K562 (cell line): ENCODE measurements around the gene SLC7A14. TPM values are rescaled to one million over a fixed set of nuclear protein-coding genes. Genes with fewer than 3 reads are reported as not detected.

Experiments
- ASH1L ChIP-seq: fragments of 450-650 bp; IDR thresholded peaks from 2 replicates; pipeline ENCODE4 v1.6.1; 2018; ENCODE audit warnings: borderline replicate concordance, mild to moderate bottlenecking, low read depth; ENCODE audit not compliant: partially characterized antibody
- CCAR2 ChIP-seq: fragments of 200-400 bp; formaldehyde crosslinking; IDR thresholded peaks from 2 replicates; pipeline ENCODE4 v1.6.1; 2017; ENCODE audit warnings: mild to moderate bottlenecking, low read depth, low read length
- MBD2 ChIP-seq: sonication (generic); IDR thresholded peaks from 2 replicates; pipeline ENCODE4 v1.6.1; 2016; ENCODE audit warnings: low read depth, borderline replicate concordance
- RBBP5 ChIP-seq: fragments of 200-600 bp; sonication (generic); IDR thresholded peaks from 2 replicates; pipeline ENCODE4 v1.6.1; 2012; ENCODE audit warnings: borderline replicate concordance, mild to moderate bottlenecking, low read length, control low read depth, inconsistent platforms; ENCODE audit not compliant: insufficient read depth, poor library complexity, severe bottlenecking
- TFE3 ChIP-seq: fragments of 450-650 bp; formaldehyde crosslinking; IDR thresholded peaks from 2 replicates; pipeline ENCODE4 v1.4.0; 2020; ENCODE audit warnings: mild to moderate bottlenecking, mixed read lengths
- USF2 ChIP-seq: sonication (generic); formaldehyde crosslinking; IDR thresholded peaks from 2 replicates; pipeline ENCODE4 v1.5.0; 2020; ENCODE audit warnings: missing genetic modification reagents
- ZNF347 ChIP-seq: fragments of 450-650 bp; formaldehyde crosslinking; IDR thresholded peaks from 2 replicates; pipeline ENCODE4 v1.4.0; 2020; ENCODE audit warnings: low read depth, mild to moderate bottlenecking, moderate library complexity
- ZNF407 ChIP-seq: fragments of 450-650 bp; IDR thresholded peaks from 2 replicates; pipeline ENCODE4 v1.6.1; 2016; ENCODE audit warnings: low read depth
- polyA plus RNA-seq, 8 experiments: library from polyadenylated mRNA; depleted of rRNA in 4 of 8; stranded (reverse) in 5 of 8; unstranded in 3 of 8; fragments of >200 nt; fragmentation: Nextera tagmentation in 2 of 8; fragmentation: Illumina TruSeq in 1 of 8; extraction: Ambion mirVana in 2 of 8; extraction: Trizol in 1 of 8; gene quantifications; 2 replicates each; pipeline versions ENCODE4 v1.2.1 to v1.2.3, GENCODE V29; 2011 to 2014; ENCODE audit warnings: inconsistent platforms in 1 of 8, missing spikeins in 1 of 8
- total RNA-seq, 7 experiments: library from RNA; depleted of rRNA in 6 of 7; stranded (reverse); fragments of >200 nt in 6 of 7; fragmentation: Illumina TruSeq in 2 of 7; extraction: Trizol in 2 of 7; gene quantifications; 2 replicates each; pipeline versions ENCODE4 v1.2.1 to v1.2.3, GENCODE V29; 2011 to 2021; ENCODE audit warnings: low replicate concordance in 1 of 7
- TF ChIP-seq, protein P1 (sequence below): sonication (generic); formaldehyde crosslinking; IDR thresholded peaks from 2 replicates; pipeline ENCODE4 v1.8.0; 2022; ENCODE audit warnings: mild to moderate bottlenecking, missing genetic modification reagents, borderline replicate concordance
- TF ChIP-seq, protein P2 (sequence below): fragments of 450-650 bp; IDR thresholded peaks from 2 replicates; pipeline ENCODE4 v1.6.1; 2017; ENCODE audit warnings: mild to moderate bottlenecking, moderate library complexity

Gene SLC7A14
- total and polyA plus RNA-seq, 9 of the 15 experiments (the other 6 are each of a cell fraction or from before 2014, with no cell fraction given) = not detected

DNA sequence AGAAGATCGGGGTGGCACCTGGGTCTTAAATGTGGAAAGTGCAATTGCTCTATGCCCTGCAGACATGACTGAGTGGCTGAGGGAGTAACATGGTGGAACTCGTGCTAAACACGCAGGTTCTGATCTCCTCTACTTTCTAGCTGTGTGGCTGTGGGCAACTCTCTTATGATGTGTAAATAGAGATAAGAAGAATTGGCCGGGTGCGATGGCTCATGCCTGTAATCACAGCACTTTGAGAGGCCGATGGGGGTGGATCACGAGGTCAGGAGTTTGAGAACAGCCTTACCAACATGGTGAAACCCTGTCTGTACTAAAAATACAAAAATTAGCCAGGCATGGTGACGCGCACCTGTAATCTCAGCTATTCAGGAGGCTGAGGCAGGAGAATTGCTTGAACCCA, 99.5 kb downstream of the SLC7A14 start (continued):
- TF ChIP-seq ZNF407 = no peak
- peak; percentile 39 for TF ChIP-seq TFE3 (CRISPR knock-in tag)
- no peak for TF ChIP-seq USF2 (CRISPR knock-in tag)
- no peak for TF ChIP-seq ZNF347 (CRISPR knock-in tag)
- TF ChIP-seq, protein P1, sequence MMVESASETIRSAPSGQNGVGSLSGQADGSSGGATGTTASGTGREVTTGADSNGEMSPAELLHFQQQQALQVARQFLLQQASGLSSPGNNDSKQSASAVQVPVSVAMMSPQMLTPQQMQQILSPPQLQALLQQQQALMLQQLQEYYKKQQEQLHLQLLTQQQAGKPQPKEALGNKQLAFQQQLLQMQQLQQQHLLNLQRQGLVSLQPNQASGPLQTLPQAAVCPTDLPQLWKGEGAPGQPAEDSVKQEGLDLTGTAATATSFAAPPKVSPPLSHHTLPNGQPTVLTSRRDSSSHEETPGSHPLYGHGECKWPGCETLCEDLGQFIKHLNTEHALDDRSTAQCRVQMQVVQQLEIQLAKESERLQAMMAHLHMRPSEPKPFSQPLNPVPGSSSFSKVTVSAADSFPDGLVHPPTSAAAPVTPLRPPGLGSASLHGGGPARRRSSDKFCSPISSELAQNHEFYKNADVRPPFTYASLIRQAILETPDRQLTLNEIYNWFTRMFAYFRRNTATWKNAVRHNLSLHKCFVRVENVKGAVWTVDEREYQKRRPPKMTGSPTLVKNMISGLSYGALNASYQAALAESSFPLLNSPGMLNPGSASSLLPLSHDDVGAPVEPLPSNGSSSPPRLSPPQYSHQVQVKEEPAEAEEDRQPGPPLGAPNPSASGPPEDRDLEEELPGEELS (CRISPR knock-in tag) = no peak
- no peak for TF ChIP-seq RBBP5
- TF ChIP-seq, protein P2, sequence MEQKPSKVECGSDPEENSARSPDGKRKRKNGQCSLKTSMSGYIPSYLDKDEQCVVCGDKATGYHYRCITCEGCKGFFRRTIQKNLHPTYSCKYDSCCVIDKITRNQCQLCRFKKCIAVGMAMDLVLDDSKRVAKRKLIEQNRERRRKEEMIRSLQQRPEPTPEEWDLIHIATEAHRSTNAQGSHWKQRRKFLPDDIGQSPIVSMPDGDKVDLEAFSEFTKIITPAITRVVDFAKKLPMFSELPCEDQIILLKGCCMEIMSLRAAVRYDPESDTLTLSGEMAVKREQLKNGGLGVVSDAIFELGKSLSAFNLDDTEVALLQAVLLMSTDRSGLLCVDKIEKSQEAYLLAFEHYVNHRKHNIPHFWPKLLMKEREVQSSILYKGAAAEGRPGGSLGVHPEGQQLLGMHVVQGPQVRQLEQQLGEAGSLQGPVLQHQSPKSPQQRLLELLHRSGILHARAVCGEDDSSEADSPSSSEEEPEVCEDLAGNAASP = no peak
- TF ChIP-seq CCAR2 = no peak
- TF ChIP-seq MBD2 = no peak
- no peak for TF ChIP-seq ASH1L
